HG03064 (cell line): ENCODE measurements around the gene BRSK2.

ENCODE experiments used
- ATAC-seq: cut with Tn5 transposase; IDR thresholded peaks from one replicate; pipeline ENCODE4 v1.9.1; 2021; ENCODE audit warnings: low read depth; ENCODE audit not compliant: unreplicated experiment

Gene BRSK2

DNA sequence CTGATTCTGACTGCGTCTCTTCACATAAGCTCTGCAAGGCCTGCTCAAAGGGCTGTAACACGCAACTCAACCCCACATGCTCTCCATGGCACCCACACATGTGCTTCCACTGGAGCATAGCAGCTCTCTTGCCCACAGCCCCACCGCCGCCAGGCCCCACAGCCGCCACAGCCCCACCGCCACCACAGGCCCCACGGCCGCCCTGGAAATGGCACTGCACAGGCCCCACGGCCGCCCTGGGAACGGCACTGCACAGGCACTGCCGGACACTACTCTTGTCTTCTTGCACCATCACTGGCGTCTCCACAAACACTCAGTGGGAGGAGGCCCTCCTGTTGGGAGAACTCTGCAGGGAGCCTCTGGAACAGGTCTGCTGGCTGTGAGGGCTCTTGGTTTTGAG lies 88.3 kb downstream of the BRSK2 start:
- ATAC-seq: no peak

GRCh38 chr11:1478544-1478943 lies 88.8 kb downstream of the BRSK2 start:
- no peak for ATAC-seq

GRCh38 chr11:1479006-1479677 lies 89.4 kb downstream of the BRSK2 start:
- no peak for ATAC-seq

- ATAC-seq: no peak
Observed at GRCh38 chr11:1479678-1480118, 90.0 kb downstream of the BRSK2 start.

GRCh38 chr11:1480191-1480554 lies 90.4 kb downstream of the BRSK2 start:
- no peak for ATAC-seq

GRCh38 chr11:1480555-1481482 lies 91.1 kb downstream of the BRSK2 start:
- no peak for ATAC-seq

GRCh38 chr11:1481483-1481825 lies 91.7 kb downstream of the BRSK2 start:
- no peak for ATAC-seq

GRCh38 chr11:1481861-1482441 lies 92.2 kb downstream of the BRSK2 start:
- ATAC-seq: no peak

GRCh38 chr11:1482581-1483444 lies 93.1 kb downstream of the BRSK2 start:
- no peak for ATAC-seq

- ATAC-seq: no peak
Observed at GRCh38 chr11:1483445-1483961, 93.8 kb downstream of the BRSK2 start.

GRCh38 chr11:1484061-1484671 lies 94.4 kb downstream of the BRSK2 start:
- ATAC-seq: no peak

DNA sequence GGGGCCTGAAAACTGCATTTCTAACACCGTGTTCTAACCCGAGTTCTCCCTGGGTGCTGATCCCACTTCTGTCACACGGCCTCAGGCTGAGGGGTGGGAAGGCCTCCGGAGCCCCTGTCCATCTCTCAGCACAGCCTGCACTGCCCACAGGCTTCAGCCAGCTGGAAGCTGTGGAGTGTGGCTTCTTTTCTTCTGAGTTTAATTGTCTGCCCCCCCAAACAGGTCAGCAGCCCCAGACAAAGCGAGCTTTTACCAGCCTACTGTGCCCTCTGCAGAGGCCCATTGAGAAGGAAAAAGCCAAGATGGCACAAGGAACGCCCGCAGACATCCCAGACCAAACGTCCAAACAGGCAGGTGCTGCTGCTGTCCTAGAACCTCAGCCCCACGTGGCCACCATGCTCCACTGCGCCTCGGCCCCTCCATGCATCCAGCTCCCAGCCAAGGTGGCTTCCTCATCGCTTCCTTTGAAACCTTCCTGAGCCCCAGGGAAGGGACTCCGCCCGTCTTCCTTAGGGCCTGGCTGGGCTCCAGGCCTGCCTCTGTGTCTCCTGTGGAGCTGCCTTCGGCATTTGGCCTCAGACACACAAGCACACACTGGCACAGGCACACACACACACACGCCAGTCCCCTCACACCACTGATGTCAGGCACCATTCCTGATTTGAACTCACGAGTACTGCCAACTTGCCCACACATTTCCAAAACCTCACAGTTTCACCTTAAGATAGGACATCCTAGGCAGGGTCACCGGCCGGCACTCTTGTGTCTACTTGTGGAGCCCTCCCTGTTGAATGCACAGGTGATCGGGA lies 95.2 kb downstream of the BRSK2 start:
- ATAC-seq: no peak

- ATAC-seq: no peak
Observed at GRCh38 chr11:1485504-1485885, 95.8 kb downstream of the BRSK2 start.

- no peak for ATAC-seq
Observed at GRCh38 chr11:1486054-1486825, 96.5 kb downstream of the BRSK2 start, which contains the start of gene MOB2. MOB2 (minus strand) TSS chr11:1486779; CDS start chr11:1486556, 223 bp downstream.

GRCh38 chr11:1487091-1487850 lies 97.5 kb downstream of the BRSK2 start:
- no peak for ATAC-seq

GRCh38 chr11:1487851-1488574 lies 98.3 kb downstream of the BRSK2 start:
- ATAC-seq: no peak

DNA sequence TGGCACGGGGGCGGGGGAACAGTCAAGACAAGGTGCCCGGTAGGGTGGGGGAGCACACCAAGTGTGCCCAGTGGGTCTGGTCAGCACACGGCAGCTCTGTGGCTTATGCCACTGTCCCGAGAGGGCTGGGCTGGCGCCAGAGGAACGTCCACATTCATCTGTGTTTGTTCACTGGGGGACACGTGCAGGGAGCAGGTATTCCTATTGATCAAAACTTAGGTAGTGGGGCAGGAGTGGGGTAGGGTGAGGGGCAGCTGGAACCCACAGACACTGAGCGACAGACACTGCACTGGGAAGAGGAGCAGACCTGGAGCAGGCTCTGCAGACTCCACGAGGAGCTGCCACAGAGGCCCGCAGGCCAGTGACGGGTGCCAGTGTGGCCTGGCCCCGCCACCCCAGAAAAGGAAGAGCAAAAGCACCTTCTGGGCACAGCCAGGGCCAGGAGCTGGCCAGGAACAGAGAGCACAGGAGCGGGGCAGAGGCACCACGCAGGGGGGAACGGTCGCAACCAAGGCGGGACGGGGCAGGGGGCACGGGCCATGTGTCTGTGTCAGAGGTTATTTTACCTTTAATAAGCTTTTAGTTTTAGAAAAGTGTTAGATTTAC lies 98.9 kb downstream of the BRSK2 start:
- ATAC-seq: no peak
